Hematopoietic multipotent progenitor cell treated with erythropoietin and hydrocortisone succinate and interleukin-3 and kit ligand, for 17 days (in vitro differentiated cells): ENCODE data around the gene N4BP2L2.

Experiments
- DNase-seq: peaks from one replicate; pipeline ENCODE4 v3.0.0-alpha.2; 2015; ENCODE audit warnings: low spot score

The N4BP2L2 gene

GRCh38 chr13:32456591-32456990 lies 82.0 kb downstream of the N4BP2L2 start:
- no peak for DNase-seq

GRCh38 chr13:32455594-32455903 lies 83.0 kb downstream of the N4BP2L2 start:
- DNase-seq: no peak

DNA sequence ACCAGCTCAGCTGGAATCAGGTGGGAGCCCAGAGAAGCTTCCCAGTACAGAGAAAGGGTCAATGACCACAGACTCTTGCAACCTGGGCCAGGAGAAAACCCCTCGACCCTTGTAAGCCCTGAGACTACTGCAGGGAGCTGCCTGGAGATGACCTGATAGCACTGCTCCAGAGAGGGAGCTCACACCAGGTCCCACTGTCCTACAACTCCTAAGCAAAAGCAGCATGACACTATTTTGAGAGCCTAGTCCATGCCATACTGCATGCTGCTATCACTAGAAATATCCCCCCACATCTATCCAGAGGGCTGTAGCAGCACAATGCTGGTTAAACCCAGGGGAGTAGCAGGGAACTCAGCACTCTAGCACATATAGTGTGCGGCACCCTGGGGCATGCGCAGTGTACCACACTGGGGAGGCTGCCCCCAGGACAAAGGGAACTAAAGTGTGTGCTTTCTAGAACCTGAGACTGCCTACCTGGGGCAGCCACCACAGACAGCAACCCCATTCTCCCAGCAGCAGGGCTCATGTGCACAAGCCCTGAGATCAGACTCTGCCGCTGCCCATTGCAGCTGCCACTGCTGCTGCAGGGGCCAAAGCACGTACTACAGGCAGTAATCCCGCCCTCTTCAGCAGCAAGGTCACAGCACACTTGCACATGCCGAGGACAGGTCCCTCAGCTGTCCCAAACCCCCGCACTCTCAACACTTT lies 83.6 kb downstream of the N4BP2L2 start:
- DNase-seq: no peak

- no peak for DNase-seq
These were observed 84.6 kb downstream of the N4BP2L2 start for GRCh38 chr13:32453981-32454380.

DNA sequence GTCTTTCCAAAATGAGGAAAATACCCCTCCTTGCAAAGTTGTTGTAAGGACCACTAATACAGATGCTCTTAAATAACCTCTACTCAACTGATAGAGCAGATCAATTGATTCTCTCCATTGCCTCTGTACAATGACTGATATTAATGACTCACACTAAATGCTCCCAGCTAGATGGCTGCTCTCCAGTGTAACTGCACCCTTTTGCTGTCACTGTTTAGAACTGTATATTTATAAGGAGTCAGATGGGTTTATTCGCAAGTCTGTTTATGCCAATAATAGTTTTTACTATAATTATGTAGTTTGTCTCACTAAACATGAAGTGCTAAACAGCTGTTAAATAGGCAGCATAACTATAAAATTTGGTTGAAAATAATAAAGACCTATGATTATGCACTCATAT lies 89.6 kb downstream of the N4BP2L2 start:
- DNase-seq: no peak

- DNase-seq: no peak
These were observed 90.5 kb downstream of the N4BP2L2 start for GRCh38 chr13:32447894-32448623.

GRCh38 chr13:32446773-32447465 lies 91.7 kb downstream of the N4BP2L2 start:
- DNase-seq: no peak

DNA sequence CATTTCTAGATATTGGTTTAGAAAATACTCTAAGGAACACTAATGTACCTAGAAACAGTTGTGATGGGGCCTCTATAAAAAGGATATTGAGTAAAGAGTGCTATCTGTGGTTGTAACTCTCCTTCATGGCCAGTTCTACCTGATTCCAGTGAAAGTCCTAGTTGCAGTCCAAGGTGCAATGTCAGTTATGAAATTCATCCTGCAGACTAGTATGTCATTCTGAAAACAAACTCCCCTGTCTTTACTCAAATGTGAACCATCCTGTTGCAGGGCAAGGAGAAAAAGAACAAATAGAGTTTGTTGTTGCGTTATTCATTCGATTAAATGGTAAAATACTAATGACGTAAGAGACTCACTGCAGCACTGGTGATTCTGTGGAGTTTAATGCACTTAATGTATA lies 92.4 kb downstream of the N4BP2L2 start:
- no peak for DNase-seq

DNA sequence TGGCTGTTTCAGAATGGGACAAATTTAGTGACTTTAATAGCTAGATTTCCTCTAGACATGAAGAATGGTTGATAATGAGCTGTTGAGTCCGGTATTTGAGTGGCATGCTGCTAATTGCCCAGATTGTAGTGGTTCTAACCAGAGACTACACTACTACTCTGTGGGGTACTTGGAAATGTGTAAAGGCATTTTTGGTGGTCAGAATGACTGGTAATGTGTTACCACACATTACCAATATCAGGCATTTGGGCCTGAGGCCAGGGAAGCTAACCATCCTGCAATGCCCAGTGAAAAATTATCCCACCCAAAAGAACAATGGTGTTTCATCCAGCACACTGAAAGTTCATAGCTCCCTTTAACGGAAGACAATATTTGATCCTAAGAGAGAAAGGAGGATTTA lies 93.1 kb downstream of the N4BP2L2 start:
- no peak for DNase-seq

DNA sequence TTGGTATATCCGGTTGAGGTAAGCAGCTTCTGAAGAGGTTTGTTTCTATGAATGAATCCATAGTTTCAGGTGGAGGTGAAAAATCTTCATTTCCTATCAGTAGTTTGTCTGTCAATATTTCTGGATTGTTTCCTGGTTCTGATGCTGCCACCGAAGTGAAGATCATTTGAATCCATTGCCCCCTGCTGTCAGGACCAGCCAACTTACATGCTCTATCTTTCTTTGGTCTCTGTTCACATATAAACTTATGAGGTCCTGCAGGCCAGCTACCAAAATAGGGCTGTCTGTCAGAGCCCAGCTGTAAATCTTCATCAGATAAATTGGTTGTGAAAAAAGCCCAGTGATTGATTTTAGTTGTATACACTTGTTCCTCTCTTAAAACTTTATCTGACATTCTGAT lies 95.5 kb downstream of the N4BP2L2 start:
- DNase-seq: peak; percentile 41

DNA sequence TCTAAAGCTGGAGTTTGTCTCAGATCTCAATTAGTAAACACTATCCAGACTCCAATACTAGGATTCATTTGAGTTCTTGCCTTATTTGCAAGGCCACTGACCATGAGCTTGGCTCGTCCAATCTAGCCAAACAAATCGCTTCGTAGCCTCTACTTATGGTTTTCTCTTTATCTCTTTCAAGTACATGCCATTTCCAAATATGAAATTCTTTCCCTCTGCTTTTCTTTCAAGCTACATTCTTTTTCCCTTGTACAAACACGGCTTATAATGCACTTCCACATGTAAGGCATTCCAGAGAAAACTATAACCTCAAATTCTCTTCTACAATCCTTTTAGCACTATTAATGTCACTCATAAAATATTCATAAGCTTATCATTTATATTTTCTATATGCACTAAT lies 99.7 kb downstream of the N4BP2L2 start:
- no peak for DNase-seq

DNA sequence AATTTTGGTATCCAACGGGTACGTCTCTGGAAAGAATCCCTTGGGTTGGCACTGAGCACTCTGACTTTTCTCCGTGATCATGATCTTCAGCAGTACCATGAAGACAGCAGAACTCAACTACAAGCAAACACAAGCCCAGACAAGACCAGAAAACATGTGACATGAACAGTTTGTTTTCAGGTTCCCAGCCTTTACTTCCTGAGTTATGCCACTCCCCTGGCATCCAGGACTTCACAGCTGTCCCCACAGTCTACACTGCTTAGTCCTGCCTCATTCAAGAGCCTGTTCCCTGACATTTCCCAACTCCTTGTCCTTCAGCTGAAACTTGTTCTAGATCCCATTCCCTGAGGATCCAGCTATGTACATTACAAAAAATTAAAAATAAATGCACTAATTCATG lies 105.7 kb downstream of the N4BP2L2 start:
- no peak for DNase-seq

GRCh38 chr13:32431361-32431760 lies 107.2 kb downstream of the N4BP2L2 start:
- no peak for DNase-seq

GRCh38 chr13:32430018-32430747 lies 108.4 kb downstream of the N4BP2L2 start:
- DNase-seq: no peak

DNA sequence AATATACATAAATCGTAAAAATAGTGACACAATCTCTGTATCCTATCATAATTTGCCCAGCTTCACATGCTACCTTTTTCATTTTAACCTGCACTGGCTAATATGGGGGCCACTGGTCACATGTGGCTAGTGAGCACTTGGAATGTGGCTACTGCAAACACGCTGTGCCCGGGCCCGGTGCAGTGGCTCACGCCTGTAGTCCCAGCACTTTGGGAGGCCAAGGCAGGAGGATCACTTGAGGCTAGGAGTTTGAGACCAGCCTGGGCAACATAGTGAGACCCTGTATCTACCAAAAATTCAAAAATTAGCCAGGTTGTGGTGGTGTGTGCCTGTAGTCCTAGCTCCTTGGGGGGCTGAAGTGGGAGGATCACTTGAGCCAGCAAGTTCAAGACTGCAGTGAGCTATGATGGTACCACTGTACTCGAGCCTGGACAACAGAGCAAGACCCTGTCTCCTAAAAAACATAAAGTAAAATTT lies 109.1 kb downstream of the N4BP2L2 start:
- DNase-seq: no peak

GRCh38 chr13:32428581-32429432 lies 109.8 kb downstream of the N4BP2L2 start:
- DNase-seq: no peak

GRCh38 chr13:32427852-32428580 lies 110.6 kb downstream of the N4BP2L2 start, which contains the start of gene N4BP2L1:
N4BP2L1 (minus strand) TSS chr13:32428130; CDS start chr13:32428082, 48 bp downstream.
- DNase-seq: peak; percentile 35

DNA sequence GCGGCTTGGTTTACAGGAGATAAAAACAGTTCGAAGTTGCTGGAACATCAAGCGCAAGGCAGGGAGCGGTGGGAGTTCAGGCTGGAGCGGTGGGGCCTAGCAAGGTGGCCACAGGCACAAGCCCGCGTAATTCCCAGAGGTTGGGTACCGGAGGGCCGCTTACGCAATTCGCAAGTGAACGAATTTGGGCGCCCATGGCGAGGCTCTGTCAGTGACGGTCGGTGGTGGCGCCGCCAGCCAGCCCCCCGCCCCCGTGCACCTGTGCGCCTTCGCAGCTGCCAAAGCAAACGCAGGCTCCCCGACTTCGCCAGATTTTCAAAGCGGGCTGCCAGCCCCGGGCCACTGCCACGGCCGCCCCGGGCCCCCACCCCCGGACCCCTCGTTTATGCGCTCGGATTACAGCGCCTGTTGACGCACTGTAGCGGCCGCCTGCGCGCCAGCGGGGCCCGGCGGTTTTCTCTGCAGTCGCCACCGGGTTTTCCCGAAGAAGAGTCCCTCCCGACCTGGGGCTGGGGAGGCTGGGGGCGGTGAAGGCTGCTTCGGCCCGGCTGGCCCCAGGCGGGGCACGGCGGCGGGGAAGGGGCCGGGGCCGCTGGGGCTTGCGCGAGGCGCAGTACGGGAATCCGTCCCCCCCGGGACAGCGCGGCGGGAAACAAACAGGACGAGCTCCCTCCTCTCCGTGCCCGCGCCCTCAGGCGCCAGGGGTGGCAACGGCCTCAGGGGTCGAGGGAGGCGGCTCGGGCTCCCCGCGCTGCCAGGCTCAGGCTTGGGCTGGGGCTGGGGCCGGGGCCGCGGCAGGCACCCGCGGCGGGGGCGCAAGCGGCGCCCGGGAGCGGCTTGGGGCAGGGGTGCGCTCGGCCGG lies 111.4 kb downstream of the N4BP2L2 start:
- DNase-seq: peak; percentile 26

DNA sequence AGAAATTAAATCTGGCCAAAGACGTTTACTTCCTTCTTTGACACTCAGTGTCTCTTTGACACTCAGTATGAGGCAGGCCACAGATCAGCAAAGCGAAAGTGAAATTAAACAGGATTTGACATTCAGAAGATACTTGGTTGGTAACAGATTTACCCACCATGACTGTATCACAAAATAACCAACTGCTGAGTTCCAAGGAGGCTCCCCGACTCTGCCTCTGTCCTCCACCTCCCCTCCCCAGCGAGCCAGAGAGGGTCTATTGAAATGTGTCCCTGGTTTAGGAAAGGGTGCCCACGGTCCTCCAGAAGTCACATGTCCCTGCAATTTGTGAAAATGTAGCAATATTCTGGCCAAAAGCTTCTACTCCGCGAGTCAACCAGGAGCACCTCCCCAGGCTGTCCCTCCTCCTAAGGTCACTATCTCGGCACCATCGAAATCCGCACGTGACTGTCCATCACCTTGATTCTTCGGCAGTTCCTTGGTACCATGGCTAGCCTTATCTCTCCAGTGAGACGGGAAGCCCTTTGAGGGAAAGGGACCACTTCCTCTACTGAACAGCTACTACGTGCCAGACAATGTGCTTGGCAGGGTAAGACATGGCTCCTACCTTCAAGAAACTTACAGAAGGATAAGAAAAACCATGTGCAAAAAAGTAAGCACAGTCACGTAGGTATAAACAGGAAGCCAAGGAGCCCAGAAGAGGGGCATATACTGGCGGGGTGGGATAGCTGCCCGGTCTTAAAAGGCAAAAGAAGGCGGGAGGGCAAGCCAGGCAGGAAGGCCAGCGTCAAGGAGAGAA lies 112.2 kb downstream of the N4BP2L2 start:
- DNase-seq: peak; percentile 57
